Omental fat pad (tissue), 4 donors: ENCODE results near the gene ZNRF2. TPM values are rescaled to one million over a fixed set of nuclear protein-coding genes. Genes with fewer than 3 reads are reported as not detected.

ENCODE experiments used
- ATAC-seq: fragments of 150-250 bp; one replicate; pipeline ENCODE4 v1.9.1; 2016; ENCODE audit warnings: mild to moderate bottlenecking, moderate library complexity; ENCODE audit not compliant: low FRiP score
- DNase-seq: peaks from one replicate; pipeline ENCODE4 v3.0.0-alpha.2; 2019; ENCODE audit warnings: low spot score
- total RNA-seq, 4 donors: library from RNA; depleted of rRNA; stranded (reverse); fragments of >200 nt; gene quantifications; one replicate each; pipeline ENCODE4 v1.1.0, GENCODE V29; 2016
- TF ChIP-seq, protein P1 (sequence below), 3 donors: fragments of 450-650 bp; IDR thresholded peaks; one replicate each; pipeline ENCODE4 v1.5.1; 2016 to 2017; ENCODE audit warnings: antibody characterized with exemption in 3 of 3, mild to moderate bottlenecking in 3 of 3, moderate library complexity in 2 of 3

The ZNRF2 gene
- total RNA-seq, 4 donors from 2014 or later: 14.9 to 23.3 (median 18.6) TPM

GRCh38 chr7:30279653-30279904 is 4.8 kb upstream of the ZNRF2 start:
- TF ChIP-seq, protein P1, sequence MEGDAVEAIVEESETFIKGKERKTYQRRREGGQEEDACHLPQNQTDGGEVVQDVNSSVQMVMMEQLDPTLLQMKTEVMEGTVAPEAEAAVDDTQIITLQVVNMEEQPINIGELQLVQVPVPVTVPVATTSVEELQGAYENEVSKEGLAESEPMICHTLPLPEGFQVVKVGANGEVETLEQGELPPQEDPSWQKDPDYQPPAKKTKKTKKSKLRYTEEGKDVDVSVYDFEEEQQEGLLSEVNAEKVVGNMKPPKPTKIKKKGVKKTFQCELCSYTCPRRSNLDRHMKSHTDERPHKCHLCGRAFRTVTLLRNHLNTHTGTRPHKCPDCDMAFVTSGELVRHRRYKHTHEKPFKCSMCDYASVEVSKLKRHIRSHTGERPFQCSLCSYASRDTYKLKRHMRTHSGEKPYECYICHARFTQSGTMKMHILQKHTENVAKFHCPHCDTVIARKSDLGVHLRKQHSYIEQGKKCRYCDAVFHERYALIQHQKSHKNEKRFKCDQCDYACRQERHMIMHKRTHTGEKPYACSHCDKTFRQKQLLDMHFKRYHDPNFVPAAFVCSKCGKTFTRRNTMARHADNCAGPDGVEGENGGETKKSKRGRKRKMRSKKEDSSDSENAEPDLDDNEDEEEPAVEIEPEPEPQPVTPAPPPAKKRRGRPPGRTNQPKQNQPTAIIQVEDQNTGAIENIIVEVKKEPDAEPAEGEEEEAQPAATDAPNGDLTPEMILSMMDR (IDR thresholded peaks at IDR 0.05): no peak
- ATAC-seq: no peak
- DNase-seq: no peak

- DNase-seq (no peak), ATAC-seq (no peak)
- TF ChIP-seq, protein P1 (IDR thresholded peaks at IDR 0.05): no peak
Observed at GRCh38 chr7:30280631-30281030, 3.8 kb upstream of the ZNRF2 start.

GRCh38 chr7:30281263-30281662 is 3.1 kb upstream of the ZNRF2 start:
- no peak for ATAC-seq
- no peak for DNase-seq
- TF ChIP-seq, protein P1 (IDR thresholded peaks at IDR 0.05): no peak

- TF ChIP-seq, protein P1 (IDR thresholded peaks at IDR 0.05): no peak
- no peak for DNase-seq
- no peak for ATAC-seq
Observed at GRCh38 chr7:30281791-30282190, 2.6 kb upstream of the ZNRF2 start.

- DNase-seq: no peak
- no peak for ATAC-seq
- TF ChIP-seq, protein P1 (IDR thresholded peaks at IDR 0.05): no peak
Observed at GRCh38 chr7:30282735-30283134, 1.7 kb upstream of the ZNRF2 start.

DNA sequence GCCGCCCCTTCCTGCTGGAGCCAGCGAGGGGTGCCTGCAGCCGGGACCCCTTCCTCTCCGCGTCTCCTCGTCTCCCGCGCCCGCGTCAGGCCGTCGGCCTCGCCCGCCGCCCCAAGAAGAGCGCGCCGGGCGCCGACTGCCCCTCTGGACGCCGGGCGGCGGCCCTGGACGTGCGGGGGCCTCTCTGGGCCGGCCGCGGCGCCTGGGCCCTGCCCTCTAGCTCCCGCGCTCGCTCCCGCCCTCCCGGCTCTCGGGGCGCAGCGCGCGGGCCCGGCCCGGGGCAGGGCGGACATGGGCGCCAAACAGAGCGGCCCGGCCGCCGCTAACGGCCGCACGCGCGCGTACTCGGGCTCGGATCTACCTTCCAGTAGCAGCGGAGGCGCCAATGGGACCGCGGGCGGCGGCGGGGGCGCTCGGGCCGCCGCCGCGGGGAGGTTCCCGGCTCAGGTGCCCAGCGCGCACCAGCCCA is 704 bp downstream of the ZNRF2 start:
- TF ChIP-seq, protein P1 (IDR thresholded peaks at IDR 0.05): no peak
- DNase-seq (no peak), ATAC-seq (peak; percentile 27)

- TF ChIP-seq, protein P1 (IDR thresholded peaks at IDR 0.05): no peak
- DNase-seq (no peak), ATAC-seq (no peak)
Observed at GRCh38 chr7:30285536-30286284, 1.3 kb downstream of the ZNRF2 start.
